Right hindlimb (tissue), 1 donor: Measurements from ENCODE around the gene NFKB2.
A peak's percentile ranks its signal among the peaks of the same experiment; 100 is the strongest.

Source experiments
- DNase-seq: peaks from one replicate; pipeline ENCODE4 v3.0.0-alpha.2; 2018

Gene NFKB2

GRCh38 chr10:102409604-102410428, 14.3 kb downstream of the NFKB2 start:
- no peak for DNase-seq

- DNase-seq, result peak; percentile 83
These were observed 15.0 kb downstream of the NFKB2 start for GRCh38 chr10:102410429-102411073.

- DNase-seq, result no peak
These were observed 16.1 kb downstream of the NFKB2 start for GRCh38 chr10:102411341-102412255.

- no peak for DNase-seq
These were observed 16.8 kb downstream of the NFKB2 start for GRCh38 chr10:102412293-102412692.

- no peak for DNase-seq
These were observed 17.7 kb downstream of the NFKB2 start for GRCh38 chr10:102413053-102413705.

- DNase-seq, result no peak
These were observed 18.5 kb downstream of the NFKB2 start for GRCh38 chr10:102413806-102414561.

- no peak for DNase-seq
These were observed 19.2 kb downstream of the NFKB2 start for GRCh38 chr10:102414749-102415148.

- no peak for DNase-seq
These were observed 20.8 kb downstream of the NFKB2 start for GRCh38 chr10:102416283-102416682.

- DNase-seq, result no peak
These were observed 21.2 kb downstream of the NFKB2 start for GRCh38 chr10:102416695-102417094.

- no peak for DNase-seq
These were observed 23.2 kb downstream of the NFKB2 start, which contains the start of gene PSD for GRCh38 chr10:102418622-102419268. TSS of gene PSD (minus strand) at chr10:102418785. CDS start at chr10:102417038, 1,747 bp downstream.

GRCh38 chr10:102419269-102420180, 24.0 kb downstream of the NFKB2 start:
- peak; percentile 66 for DNase-seq

- DNase-seq, result no peak
These were observed 24.7 kb downstream of the NFKB2 start for GRCh38 chr10:102420181-102420713.

GRCh38 chr10:102420714-102421506, 25.4 kb downstream of the NFKB2 start, which contains the start of gene FBXL15:
TSS of gene FBXL15 (plus strand) at chr10:102420836. CDS start at chr10:102421130, 294 bp downstream.
- DNase-seq, result peak; percentile 96

GRCh38 chr10:102421507-102421756, 25.9 kb downstream of the NFKB2 start:
- no peak for DNase-seq

- DNase-seq, result peak; percentile 32
These were observed 26.4 kb downstream of the NFKB2 start for GRCh38 chr10:102421757-102422512.

- DNase-seq, result peak; percentile 77
These were observed 27.1 kb downstream of the NFKB2 start for GRCh38 chr10:102422545-102423129.

- peak; percentile 18 for DNase-seq
These were observed 28.0 kb downstream of the NFKB2 start for GRCh38 chr10:102423372-102423968.
